HUDEP-2 (cell line): ENCODE results near the gene ZNF433.
"Not testable (repeated sequence)": the region's sequence is repeated elsewhere in the genome, so short reads cannot be mapped to it uniquely, and the experiment has no call there.

Experiments used
- DNase-seq, 76 experiments: peaks; one replicate each; lab custom pipeline; 2025; ENCODE audit not compliant: unreplicated experiment in 76 of 76; lab: John Stamatoyannopoulos, UW

Gene ZNF433

DNA sequence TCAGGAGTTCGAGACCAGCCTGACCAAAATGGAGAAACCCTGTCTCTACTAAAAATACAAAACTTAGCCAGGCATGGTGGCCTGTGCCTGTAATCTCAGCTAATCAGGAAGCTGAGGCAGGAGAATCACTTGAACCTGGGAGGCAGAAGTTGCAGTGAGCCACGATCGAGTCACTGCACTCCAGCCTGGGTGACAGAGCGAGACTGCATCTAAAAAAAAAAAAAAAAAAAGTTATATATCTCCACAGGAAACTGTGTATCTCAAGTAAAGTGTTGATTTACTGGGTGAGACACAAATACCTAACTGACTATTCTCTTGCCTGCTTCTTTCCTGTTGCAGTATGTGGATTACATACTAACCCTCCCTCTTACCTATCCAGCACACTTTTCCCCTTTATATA lies 43.6 kb downstream of the ZNF433 start:
- not testable (repeated sequence) for DNase-seq

GRCh38 chr19:11989112-11989456 lies 46.4 kb downstream of the ZNF433 start:
- no peak for DNase-seq

DNA sequence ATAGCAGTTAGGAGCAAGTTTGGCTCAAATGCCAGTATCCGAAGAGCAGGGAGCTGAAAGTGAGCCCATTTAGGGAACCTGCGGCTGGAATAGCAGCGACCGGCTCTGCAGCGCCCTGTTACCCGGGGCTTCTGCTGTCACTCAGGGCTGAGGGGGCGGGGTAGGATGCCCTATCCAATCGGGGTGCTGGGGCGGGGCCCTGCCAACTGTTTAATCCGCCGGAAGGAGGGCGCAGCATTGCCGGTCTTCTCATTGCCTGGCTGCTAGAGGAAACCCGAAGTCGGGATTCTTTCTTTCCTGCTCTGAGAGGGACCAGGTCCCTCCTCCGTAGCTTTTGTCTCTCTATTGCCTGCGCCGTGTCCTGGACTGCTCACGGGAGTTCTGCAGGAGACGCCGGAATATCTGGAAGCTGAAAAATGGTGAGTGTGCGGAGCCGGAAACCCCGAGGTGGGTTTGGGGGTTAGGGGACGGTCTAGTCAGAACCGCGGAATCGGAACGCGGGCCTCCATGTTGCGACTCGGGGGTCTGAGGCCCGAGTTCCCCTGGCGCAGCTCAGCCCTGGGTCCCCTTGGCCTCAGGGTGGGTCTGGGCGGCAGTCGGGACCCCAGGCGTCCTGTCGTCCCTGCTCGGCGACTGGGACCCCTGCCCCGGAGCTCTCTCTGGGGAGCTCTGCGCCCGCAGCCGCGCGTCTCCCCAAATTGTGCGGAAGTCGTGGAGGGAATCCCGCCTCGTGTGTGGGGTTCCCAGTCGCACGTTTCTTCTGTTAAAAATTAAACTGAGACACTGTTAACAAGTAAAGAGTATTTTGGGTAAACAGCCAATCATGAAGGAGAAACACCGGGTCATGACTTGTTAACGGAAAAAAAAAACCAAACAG lies 47.8 kb downstream of the ZNF433 start:
- peak in 75 of 76 experiments; percentile 57 to 99 (median 94) for DNase-seq

DNA sequence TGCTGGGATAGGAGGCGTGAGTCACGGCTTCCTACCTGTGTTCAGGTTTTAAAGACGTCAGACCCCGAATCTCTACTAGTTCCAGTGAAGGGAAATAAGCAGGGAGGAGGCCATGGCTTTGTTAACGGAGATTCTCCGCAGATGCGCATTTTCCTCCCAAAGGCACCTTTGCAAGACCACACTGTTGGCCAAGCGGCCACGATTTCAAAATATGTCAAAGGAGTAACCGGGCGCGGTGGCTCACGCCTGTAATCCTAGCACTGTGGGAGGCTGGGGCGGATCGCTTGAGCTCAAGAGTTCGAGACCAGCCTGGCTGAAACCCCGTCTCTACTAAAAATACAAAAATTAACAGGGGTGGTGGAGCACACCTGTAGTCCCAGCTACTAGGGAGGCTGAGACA lies 48.7 kb downstream of the ZNF433 start:
- no peak for DNase-seq

GRCh38 chr19:11984986-11985385 lies 50.5 kb downstream of the ZNF433 start:
- peak in 4 of 76 experiments; percentile 1 to 9 (median 6) for DNase-seq

DNA sequence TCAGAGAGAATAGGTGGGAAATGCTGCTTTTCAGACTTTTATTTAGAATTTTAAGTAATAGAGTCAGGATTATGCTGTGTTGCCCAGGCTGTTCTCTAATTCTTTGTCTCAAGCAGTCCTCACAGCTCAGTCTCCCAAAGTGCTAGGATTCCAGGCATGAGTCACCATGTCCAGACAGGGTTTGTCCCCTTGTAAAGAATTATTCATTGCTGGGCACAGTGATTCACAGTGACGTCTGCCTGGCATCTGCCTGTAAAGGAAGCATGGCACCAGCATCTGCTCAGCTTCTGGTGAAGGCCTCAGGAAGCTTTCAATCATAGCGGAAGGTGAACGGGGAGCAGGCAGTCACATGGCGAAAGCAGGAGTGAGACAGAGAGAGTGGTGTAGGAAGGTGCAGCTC lies 53.0 kb downstream of the ZNF433 start:
- DNase-seq: no peak

DNA sequence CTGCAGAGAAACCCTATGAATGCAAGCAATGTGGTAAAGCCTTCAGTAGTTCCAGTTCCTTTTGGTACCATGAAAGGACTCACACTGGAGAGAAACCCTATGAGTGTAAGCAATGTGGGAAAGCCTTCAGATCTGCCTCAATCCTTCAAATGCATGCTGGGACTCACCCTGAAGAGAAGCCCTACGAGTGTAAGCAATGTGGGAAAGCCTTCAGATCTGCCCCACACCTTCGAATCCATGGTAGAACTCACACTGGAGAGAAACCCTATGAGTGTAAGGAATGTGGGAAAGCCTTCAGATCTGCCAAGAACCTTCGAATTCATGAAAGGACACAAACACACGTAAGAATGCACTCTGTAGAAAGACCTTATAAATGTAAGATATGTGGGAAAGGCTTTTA lies 56.0 kb downstream of the ZNF433 start:
- DNase-seq: no peak

DNA sequence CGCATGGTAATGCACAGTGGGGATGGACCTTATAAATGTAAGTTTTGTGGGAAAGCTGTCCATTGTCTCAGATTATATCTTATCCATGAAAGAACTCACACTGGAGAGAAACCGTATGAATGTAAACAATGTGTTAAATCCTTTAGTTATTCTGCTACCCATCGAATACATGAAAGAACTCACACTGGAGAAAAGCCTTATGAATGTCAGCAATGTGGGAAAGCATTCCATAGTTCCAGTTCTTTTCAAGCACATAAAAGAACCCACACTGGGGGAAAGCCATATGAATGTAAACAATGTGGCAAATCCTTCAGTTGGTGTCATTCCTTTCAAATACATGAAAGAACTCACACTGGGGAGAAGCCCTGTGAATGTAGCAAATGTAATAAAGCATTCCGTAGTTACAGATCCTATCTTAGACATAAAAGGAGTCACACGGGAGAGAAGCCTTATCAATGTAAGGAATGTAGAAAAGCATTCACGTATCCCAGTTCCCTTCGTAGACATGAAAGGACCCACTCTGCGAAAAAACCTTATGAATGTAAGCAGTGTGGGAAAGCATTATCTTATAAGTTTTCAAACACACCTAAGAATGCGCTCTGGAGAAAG lies 56.9 kb downstream of the ZNF433 start:
- no peak for DNase-seq

DNA sequence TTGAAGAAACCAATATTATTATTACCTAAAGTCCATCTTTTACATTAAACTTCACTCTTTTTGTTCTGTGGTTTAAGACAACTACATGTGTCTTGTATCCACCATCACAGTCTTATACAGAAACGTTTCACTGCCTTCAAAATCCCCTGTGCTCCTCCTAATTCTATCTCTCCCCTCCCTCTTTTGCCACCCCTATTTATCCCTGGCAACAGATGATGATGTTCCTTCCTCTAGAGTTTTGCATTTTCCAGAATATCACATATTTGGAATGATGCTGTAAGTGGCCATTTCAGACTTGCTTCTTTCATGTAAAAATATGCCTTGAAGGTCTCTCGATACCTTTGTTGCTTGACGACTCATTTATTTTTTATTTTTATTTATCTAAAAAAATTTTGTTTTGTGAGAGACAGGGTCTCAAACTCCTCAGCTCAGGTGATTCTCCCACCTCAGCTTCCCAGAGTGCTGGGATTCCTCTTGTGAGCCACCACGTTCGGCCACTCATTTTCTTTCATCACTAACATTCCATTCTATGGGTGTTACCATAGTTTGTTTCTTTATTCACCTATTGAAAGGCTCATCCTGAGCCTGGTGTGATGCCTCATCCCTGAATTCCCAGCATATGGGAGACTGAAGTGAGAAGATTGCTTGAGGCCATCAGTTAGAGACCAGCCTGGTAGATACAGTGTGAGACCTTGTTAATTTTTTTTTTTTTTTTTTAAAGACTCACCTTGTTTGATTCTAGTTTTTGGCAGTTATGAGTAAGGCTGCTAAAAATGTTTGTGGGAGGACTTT lies 62.3 kb downstream of the ZNF433 start:
- no peak for DNase-seq

DNA sequence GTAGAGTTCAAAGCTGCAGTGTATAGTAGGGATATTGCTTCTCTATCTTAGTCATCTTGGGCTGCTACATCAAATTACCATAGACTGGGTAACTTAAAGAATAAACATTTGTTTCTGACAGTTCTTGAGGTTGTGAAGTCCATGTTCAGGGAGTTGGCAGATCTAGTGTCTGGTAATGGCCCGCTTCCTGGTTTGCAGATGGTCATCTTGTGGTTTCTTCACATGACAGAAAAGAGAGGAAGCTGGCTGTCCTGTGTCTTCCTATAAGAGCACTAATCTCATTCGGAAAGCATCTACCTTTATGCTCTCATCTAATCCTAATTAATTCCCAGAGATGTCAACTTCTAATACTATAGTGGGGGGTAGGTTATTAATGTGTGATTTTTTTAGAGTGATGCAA lies 64.4 kb downstream of the ZNF433 start:
- no peak for DNase-seq

DNA sequence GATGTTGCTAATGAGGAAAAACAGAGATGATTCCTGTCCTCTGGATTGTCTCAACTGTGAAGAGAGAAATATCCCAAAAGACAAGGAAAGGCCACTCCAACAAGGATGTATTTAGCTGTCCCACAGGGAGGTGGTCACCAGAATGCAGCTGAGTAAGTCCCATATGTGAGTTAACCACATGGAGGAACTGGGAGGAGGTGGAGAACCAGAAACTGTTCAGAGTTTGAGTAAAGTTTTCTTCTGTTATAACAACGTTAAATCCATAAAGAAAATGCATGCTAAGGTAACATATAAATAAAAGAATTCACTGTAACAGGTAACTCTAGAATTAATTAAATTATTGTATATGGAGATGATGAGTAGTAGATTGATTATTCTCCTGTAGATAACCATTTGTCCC lies 65.3 kb downstream of the ZNF433 start:
- no peak for DNase-seq

DNA sequence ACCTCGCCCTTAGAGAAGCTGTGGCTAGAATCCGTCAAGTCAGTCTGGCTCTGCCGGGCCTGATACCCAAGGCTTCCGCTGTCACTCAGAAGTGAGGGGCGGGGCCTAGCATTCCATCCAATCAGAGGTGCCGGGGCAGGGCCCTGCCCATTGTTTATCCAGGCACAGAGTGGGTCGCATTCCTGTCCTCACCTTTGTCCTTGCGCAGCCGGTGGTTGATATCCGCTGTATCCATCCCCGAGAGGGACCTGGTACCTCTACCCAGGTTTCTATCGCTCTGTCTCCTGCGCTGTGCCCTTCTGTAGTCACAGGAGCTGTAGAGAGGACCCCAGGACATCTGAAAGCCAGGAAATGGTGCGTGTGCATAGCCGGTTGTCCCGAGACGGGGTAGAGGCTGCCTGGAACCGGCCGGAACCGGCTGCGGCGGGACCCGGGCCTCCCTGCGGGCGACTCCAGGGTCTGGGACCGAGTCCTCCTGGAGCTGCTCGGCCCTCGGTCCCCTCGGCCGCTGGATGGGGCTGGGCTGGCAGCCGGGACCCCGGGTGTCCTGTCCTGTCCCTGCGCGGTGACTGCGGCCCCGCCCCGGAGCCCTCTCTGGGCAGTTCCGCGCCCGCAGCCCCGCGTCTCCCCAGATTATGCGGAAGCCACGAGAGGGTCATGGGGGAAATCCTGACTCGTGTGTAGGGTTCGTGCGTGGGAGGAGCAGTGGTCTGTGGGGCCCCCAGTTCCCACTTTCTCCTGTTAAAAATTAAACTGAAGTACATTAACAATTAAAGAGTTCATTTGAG lies 70.4 kb downstream of the ZNF433 start, which contains the start of gene ZNF763:
TSS of gene ZNF763 (plus strand) at position 183 of the 788 bp plus-strand sequence. CDS start at position 352, 169 bp downstream.
- peak in 57 of 76 experiments; percentile 1 to 90 (median 56) for DNase-seq
